Smooth muscle cell of the brain vasculature (primary cell): ENCODE measurements around the gene NUP62.

Source experiments
- DNase-seq: peaks from one replicate; pipeline ENCODE4 v3.0.0-alpha.2; 2012; ENCODE audit warnings: low read depth, low spot score

The NUP62 gene

DNA sequence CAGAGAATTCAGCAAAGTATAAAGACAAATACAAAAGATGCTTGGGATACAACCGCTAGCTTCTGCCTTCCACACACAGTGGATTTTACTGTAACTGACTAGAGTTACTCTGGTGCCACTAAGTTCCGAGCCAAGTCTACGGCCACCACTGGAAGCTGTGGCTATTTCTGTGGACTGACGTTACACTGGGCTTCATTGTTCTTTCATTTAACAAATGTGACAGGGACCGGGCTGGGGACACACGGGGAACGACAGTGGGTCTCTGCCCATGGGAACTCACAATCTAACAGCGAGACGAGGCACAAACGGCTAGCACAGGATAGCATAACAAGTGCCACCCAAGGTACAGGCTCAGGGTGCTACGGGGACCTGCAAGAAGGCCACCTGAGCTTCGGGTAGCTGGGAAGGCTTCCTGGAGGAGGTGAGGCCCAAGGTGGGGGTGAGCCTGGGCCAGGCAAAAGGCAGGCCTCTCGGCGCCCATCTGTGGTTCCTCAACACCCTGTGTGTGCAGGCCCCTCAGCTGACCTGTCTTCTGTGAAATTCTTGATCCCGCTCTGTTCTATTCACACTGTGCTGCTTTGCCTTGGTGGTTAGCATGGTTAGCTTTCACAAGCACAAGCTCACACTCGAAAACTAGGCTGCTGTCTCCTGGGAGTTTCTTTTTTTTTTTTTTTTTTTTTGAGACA is 22.3 kb downstream of the NUP62 start:
- no peak for DNase-seq

DNA sequence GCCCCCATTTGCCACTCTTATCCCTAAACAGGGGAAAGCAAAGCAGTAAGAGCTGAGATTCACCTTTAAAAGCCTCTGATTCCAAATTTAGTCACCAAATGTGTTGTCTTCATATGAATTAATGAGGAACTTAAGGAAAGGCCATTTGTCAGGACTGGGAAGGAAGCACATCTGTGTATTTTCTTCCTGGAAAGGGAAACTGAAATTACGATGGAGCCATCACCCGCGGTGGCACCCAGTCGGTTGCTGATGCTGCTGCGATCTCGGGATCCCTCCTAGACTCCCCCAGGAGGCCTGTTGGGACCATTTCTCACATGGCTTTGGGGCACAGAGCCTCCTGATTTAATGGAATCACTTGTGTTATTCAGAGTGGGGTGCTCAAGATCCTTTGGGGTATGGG is 25.2 kb downstream of the NUP62 start:
- DNase-seq: no peak

DNA sequence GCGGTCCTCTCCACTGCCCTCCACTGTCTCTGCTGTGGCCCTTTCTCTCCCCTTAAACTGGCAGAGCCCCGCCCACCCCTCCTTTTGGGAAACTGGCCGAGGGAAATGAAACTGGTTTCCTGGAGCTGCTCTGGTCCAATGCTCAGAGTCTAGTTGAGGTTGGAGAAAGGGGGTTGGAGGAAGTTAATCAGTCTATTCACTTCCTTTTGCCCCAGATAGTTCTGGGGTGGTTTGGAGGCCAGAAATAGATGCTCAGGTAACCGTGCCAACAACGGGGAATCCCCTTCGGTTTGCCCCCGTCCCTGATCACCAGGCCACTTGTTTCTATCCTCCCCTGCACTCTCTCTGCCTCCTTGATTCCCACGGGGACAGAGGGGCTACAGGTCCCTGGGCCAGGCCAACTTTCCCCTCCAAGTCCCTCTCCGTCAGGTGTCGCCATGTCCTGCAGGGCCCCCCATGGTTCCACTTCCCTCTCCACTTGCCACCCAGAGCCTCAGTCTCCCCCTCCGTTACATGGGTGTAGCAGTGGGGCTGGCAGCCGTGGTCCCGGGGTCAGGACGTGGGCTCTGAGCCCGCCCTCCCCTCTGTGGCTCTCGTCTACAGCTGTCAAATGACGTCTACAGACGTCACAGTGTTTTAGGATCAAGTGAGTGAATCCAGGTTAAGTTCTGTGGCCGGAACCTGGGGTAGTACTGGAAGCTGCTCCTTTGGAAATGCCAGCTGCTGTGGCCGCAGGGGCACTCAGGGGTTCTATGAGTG is 32.3 kb downstream of the NUP62 start, which contains the start of gene IL4I1:
IL4I1 (minus strand) TSS at position 25 of the 759 bp plus-strand sequence. CDS start 727 bp downstream, outside the sequence.
- DNase-seq: no peak

DNA sequence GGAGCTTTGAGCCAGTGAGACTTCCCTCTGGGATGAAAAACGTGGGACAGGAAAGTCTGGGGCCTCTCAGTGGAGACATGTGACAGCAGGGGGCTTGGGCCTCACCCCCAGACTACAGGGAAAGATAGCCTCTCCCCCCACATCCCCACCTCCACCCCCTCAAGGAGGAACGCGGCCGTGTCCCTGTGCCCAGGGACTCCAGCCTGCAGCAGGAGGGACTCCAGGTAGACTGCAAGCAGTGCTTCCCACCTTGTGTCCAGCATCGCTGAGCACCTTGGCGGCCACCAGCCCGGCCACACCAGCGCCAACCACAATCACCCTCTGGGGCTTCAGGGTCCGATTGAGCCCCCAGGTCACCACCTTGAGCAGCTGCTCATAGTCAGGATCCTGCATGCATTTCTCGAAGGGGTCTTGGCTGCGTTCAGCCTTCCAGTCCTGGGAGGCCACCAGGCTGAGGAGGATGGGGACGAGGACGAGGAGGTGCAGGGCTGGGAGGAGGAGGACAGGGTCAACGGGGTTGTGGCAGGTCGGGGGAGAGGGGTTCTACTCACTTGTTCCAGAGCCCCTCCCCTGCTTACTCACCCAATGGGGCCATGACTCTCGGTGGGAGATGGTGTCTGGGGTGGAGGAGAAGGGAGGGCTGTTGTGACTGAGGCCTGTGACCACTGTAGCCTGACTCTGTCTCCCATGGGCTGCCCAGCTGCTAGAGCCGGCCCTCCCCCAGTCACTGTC is 33.6 kb downstream of the NUP62 start:
- no peak for DNase-seq

DNA sequence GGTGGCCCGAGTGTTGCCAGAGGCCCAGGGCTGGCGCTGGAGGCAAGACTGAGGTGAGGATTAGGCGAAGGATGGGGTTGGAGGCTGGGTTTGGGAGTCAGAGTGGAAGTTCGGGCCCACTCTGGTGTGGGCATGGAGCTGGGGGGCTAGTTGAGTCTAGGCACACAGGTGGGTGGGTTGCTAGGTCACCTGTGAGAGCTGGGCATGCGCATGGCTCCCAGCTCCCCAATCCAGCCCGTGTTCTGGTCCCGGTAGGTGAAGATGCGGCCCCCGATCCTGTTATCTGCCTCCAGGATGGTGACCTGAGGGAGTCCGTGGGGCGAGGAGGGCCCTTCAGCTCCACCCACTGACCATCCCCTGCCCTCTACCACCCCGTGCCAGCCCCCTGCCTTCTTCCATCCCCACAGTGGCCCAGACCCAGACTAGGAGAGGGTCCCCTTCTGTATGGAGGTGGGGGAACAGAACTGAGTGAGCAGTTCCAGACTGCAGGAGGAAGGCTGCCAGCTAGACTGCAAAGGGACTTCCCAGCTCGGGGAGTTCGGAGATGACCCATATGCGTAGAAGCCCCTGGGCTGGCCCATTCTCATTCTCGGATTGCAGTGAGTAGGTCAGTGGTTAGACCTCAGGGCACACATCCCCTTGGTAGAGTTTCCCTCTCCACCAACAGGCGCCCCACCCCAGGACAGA is 34.3 kb downstream of the NUP62 start:
- DNase-seq: no peak

DNA sequence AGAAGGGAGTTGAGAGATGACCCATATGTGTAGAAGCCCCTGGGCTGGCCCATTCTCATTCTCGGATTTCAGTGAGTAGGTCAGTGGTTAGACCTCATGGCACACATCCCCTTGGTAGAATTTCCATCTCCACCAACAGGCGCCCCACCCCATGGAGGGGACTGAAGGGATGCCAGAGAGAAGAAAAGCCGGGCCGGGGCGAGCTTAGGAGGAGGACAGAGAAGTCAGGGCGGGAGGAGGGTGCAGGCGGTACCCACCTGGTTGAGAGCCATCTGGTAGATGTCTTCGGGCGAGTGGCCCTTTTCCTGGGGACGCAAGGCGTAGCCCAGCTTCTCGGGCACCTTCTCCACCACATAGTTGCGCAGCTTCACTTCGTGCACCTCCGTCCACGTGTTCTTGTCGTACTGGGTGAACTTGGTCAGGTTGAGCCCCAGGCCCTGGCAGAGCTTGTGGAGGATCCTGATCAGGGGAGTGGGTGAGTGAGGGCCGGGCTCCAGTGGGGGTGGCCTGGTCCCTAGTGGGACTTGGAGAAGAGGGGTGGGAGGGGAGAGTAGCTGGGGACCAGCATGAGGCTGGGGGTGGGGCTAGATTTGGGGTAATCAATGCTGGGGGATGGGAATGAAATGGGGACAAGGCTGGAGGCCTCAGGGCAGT is 35.2 kb downstream of the NUP62 start:
- DNase-seq: no peak

DNA sequence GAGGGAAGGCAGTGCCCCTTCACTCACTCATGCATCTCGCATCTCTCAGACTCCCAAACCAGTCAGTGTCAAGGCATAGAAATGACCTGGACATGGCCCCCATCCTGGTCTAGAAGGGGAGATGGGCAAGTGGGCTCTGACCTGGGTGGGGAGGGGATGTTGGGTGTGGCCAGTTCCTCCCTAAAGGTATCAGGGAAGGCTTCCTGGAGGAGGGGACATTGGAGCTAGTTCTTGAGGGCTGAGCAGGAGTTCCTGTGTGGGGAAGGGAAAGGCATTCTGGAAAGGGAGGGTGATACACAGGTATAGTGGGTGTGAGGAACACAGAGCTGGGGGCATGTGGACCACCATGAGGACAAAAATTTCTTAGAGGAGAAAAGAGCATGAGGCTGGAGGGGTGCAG is 36.6 kb downstream of the NUP62 start:
- DNase-seq: no peak

DNA sequence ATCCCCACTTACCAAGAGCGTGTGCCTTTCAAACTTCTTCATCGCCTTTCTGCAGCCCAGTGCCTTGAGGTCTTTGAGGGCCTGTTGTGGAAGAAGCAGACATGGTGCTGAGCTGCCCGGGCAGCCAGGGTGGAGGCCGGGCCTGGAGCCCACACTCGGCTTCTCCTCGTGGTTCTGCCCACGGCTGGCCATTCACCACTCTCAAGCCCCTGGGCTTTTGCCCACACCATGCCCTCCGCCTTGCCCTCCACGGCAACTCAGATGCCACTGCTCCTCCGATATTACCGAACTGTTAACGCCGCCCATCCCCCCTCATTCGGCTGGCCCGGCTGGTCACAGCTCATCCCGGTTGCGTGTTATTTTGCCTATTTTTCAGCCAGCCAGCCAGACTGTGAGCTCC is 37.9 kb downstream of the NUP62 start:
- DNase-seq: no peak

DNA sequence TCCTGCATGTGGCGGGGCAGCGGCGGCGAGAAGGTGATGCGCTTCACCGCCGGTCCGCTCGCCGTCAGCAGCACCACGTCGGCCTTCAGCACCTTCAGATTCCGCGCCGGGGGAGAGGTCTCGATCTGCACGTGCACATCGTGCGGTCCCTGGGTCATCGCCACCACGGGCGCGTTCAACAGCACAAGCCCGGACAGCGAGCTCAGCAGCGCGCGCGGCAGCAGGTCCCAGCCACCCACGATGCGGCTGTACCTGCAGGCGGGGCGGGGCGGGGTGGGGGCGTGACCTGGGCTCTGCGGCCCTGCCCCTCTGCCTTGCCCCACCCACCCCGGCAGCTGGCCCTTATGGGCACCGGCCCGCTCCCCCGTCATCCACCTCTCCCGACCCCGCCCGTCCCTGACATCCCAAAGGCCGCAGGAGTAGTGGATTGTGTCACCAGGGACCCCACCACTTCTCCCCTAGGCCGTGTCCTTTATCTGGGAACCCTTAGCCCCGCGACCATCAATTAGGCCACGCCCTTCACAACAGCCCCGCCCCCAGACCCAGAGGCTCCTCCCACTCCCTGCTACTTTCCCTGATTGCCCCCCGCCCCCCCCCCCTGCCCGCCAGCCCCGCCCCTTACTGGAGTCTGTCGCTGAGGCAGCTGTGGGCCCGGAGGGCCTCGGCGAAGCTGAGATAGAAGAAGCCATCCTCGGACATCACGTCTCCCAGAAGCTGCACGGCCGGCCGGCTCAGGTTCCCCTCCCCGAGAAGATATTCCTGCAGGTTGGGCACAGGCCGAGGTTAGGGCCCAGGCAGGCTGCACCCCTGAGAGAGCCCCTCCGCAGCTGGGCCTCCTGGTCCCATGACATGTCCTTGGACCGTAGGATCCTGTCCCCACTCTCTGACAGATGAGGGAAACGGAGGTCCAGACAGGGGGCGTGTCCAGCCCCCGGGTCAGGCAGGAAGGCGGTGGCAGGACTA is 38.7 kb downstream of the NUP62 start:
- DNase-seq: no peak

DNA sequence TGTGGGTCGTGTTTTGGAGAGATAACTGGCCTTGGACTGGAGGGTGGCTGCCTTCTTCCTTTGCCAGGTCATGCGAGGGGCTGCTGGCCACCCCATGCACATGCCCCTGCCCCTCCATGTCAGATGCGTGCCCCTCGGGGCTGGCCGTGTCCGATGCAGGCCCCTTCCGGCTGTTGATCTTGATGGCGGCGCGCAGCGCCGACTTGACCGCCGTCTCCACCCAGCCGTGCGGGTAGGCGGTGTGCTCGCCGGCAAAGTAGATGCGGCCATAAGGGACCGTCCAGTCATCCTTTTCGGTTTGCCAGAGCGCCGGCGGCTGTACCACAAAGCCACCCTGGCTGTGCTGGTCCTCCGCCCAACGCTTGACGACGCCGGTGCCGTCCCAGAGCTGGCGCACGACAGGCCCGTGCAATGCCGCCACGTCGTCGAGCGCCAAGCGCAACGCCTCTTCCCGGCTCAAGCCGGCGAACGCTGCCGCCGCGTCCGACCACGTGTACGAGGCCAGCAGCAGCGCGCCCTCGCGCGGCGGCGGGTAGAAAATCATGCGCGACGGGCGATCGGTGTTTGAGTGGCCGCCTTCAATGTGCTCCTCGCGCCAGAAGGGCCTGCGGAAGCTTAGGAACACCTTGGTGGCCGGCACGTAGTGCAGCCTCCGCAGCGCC is 39.5 kb downstream of the NUP62 start:
- no peak for DNase-seq

DNA sequence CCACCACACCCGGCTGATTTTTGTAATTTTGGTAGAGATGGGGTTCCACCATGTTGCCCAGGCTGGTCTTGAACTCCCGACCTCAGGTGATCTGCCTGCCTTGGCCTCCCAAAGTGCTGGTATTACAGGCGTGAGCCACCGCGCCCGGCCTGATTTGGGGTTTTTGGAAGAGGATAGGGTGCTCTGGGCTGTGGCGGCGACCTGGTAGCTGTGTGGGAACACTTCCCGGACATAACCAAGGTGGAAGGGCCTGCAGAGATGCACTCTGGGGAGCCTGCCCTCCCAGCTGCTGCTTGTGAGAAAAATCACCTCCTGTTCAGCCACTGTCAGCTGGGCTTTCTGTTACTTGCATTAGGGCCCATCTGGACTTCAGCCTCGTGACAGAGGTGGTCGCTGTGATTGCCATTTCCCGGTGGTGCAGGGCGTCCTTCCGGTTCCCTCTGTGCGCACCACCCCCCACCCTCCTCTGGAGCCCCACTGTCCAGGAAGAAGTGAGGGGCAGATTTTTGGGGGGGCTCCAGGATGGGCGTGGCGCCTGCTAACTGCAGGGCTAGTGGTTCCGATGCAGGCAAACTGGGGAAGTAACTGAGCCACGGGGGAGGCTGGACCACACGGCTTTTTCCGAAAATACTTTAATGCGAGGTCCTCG is 40.1 kb downstream of the NUP62 start:
- DNase-seq: no peak

DNA sequence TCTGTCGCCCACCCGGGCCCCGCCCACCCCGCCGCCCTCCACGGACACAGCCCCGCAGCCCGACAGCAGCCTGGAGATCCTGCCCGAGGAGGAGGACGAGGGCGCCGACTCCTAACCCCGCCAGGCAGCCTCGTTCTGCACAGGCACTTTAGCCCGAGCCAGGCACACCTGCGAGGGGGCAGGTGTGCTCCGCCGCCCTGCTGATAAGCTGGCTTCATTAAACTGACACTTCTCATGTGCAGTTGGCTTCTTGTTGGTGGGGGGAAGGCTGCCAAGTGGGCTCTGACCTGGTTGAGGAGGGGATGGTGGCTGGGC is 40.8 kb downstream of the NUP62 start:
- DNase-seq: no peak

DNA sequence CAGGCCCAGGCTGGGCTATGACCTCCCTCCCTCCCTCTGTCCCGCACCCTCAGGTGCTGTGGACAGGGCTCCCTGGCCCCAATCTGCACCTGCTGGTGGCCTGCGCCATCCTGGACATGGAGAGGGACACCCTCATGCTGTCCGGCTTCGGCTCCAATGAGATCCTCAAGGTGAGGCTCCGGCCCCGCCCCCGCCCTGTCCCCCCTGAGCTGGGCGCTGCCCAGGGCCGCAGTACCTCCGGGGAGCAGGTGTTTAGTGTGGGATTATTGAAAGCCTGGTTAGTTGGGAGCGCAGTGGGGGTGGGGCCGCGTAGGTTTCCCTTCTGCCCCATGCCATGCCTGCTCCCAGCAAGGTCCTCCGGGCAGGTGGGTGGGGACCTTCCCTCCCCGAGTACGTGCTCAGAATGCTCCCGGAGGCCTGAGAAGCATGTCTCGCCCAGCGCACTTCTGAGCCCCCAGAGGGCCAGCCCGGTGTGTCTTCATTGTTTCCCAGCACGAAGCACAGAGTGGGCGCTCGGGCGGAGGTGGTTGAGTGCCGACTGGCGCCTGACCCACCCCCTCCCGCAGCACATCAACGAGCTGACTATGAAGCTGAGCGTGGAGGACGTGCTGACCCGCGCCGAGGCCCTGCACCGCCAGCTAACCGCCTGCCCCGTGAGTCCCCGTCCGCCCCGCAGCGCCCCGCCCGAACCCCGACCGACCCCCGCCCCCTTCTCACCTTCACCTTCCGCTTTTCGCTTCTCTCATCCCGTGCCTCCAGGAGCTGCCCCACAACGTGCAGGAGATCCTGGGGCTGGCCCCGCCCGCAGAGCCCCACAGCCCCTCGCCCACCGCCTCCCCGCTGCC is 41.4 kb downstream of the NUP62 start:
- no peak for DNase-seq

DNA sequence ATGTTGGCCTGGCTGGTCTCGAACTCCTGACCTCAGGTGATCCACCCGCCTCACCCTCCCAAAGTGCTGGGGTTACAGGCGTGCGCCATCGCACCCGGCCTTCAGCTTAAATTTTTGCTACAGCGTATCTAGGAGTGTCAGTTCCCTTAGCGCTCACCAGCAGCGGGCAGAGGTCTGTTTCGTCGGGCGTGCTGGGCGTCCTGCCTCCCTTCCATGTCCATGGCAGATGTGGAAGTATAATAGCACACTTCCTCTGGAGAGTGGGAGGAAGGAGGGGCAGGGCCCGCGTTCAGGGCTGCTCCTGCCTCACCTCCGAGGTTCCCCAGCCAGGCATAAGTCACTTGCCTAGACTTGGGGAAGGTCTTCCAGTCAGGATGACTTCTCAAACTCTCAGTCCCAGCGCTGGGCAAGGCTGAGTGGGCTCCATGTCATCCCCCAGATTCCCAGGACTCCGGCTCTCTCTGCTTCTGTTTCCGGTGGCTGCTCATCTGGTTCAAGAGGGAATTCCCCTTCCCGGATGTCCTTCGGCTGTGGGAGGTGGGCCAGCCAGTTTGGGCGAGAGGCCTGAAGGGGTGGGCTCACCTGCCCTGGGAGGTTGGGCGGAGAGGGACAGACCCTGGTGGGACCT is 42.2 kb downstream of the NUP62 start:
- DNase-seq: no peak

DNA sequence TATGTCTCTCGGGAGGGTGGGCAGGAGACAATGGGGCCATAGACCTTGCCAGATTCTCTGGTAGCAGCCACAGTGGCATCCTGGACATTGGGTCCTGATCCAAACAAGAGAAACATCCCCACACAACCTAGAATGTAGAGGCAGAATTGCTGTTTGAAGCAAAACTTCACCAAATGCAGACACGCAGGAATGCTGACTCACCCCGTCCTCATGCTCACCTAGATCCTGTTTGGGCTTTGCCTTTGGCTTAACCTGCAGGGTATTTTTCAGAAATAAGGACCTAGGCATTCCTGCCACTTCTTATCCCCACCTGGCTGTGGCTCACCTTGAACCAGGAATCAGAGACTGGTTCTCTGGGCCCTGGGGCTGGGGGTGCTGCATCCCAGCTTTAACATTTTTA is 44.5 kb downstream of the NUP62 start:
- no peak for DNase-seq

DNA sequence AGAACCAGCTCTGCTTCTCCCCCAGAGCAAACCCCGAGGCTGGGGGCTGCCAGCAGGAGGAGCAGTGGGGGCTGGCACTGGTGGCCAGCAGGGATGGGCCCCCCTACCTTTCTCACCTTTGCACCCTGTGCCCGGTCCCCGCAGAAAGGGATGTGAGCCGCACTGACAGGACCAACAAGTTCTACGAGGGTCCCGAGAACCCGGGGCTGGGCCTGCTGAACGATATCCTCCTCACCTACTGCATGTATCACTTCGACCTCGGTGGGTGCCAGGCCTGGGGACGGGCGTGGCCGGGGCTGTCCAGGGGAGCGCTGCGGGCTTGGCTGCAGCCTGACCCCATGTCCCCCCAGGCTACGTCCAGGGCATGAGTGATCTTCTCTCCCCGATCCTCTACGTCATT is 45.2 kb downstream of the NUP62 start:
- DNase-seq: no peak

DNA sequence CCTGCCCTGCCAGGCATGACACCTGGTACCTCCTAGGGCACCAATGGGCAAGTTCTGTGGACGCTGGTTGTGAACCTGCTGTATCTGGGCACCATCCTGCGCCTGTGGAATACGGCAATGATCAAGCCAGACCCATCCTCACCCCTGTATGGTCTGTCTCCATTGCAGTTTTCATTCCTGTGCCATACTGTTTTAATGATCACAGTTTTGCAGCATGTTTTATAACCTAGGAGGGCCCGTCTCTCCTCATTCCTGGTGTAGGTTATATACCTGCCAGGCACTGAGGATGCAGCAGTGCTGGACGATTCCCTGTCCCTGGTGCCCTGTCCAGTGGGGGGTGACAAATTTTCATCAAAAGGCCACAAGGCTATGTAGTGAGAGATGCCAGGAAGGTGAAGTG is 46.2 kb downstream of the NUP62 start:
- DNase-seq: no peak

DNA sequence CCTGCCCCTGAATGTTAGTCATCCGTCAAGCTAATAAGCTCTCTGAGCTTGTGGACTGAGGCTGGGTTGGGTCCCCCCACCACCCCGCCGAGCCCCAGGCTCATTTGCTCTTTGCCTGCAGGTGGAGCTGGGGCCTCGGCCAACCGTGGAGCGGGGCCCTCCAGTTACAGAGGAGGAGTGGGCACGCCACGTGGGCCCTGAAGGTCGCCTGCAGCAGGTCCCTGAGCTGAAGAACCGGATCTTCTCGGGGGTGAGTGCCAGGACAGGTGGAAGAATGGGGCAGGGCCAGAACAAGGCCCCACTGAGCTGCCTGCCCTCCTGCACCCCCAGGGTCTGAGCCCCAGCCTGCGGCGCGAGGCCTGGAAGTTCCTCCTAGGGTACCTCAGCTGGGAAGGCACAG is 46.7 kb downstream of the NUP62 start:
- no peak for DNase-seq
